ENCODE results near the gene TRAF6. TPM values are rescaled to one million over a fixed set of nuclear protein-coding genes. Genes with fewer than 3 reads are reported as not detected.

TRAF6 gene
- total and polyA plus RNA-seq, 10 of the 15 experiments (the other 5 are each of a cell fraction or from before 2014, with no cell fraction given): 1.4 to 10.9 (median 7.0) TPM

DNA sequence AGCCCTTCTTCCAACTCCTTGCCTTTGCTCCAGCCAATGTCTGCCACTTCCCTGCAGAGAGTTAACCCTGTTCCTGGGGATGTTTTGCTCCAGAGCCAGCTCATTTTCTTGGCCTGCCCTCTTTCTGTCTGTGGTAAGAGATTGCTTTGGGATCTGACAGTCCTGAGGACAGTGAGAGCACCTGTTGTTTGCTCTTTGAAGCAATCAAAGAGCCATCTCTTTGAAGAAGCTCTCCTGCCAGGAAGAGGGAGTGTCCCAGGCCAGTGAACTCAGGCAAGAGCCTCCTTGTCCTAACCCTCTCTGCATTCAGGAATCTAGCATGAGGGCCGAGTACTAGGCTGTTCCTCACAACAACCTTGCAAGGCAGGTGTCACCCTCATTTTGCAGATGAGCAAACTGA lies 42.2 kb downstream of the TRAF6 start:
- ChIA-PET CTCF (interaction anchor here (0.8 to 4.8 kb wide), 6 partner anchors 11 to 176 kb away, joined by 3 to 30 read pairs (median 6); no protein-coding TSS in a partner anchor), RAD21 (ENCODE audit: unreplicated experiment) (interaction anchor here (0.6 to 1.2 kb wide), 2 partner anchors 11 to 20 kb away, joined by 3 to 5 read pairs; no protein-coding TSS in a partner anchor), SMC1A (ENCODE audit: uncharacterized antibody, unreplicated experiment) (interaction anchor here (0.6 to 4.1 kb wide), 2 partner anchors 9 to 55 kb away, joined by 3 to 29 read pairs; no protein-coding TSS in a partner anchor), POLR2A (no interaction called here)
- Histone ChIP-seq H3K27me3 (replicated peaks in 1 of 2; ENCODE audit: control insufficient read depth in 2 of 2, insufficient read depth in 2 of 2, low read length in 1 of 2) (peaks cover 0 to 4% of the 10 kb centered on the region in 2 experiments; a peak in 1 of 4 replicates), H3K4me2 (ENCODE audit: control insufficient read depth, insufficient read depth) (no peak overlapping the region), H3K27ac (ENCODE audit: control insufficient read depth, insufficient read depth) (no peak overlapping the region), H3K79me2 (ENCODE audit: control insufficient read depth, insufficient read depth, low read length) (no peaks in the 10 kb centered on the region), H3K36me3 (ENCODE audit: control insufficient read depth in 2 of 2, insufficient read depth in 2 of 2, low read length in 1 of 2) (no peaks in the 10 kb centered on the region), H3K9ac (ENCODE audit: control insufficient read depth, insufficient read depth, low read length) (no peak overlapping the region), H3K9me3 (replicated peaks; ENCODE audit: control insufficient read depth, insufficient read depth, low read length) (no peaks in the 10 kb centered on the region), H4K20me1 (ENCODE audit: control insufficient read depth, insufficient read depth) (no peaks in the 10 kb centered on the region), H3K4me3 (no peak overlapping the region), H3K4me1 (ENCODE audit: control insufficient read depth, insufficient read depth, low read length) (no peaks in the 10 kb centered on the region), H2AFZ (ENCODE audit: control insufficient read depth, low read depth, low read length) (no peak overlapping the region)
- DNase-seq (ENCODE audit: low read depth, low spot score) (no peak), FAIRE-seq (no peak), ATAC-seq (no peak)
- TF ChIP-seq SMC3 (IDR thresholded peaks at IDR 0.05; ENCODE audit: borderline replicate concordance, low read length): no peak
- no peak for TF ChIP-seq IKZF1 (conservative IDR thresholded peaks at IDR 0.05)
- no TSS peak for BruUV-seq (replicated peaks)
- 11% methylated on average over 1 of the region's 1 CpG for WGBS (ENCODE audit: insufficient coverage, insufficient replicate concordance, low lambda C conversion rate, missing lambda C conversion rate)
- in situ Hi-C loops (cut with MboI) (no loop called here), intact Hi-C loops (cut with micrococcal nuclease; ENCODE audit: unreplicated experiment) (no loop called here)

- Histone ChIP-seq H3K36me3 (ENCODE audit: control insufficient read depth in 2 of 2, insufficient read depth in 2 of 2, low read length in 1 of 2) (no peaks in the 10 kb centered on the region), H3K79me2 (ENCODE audit: control insufficient read depth, insufficient read depth, low read length) (no peaks in the 10 kb centered on the region), H3K27ac (ENCODE audit: control insufficient read depth, insufficient read depth) (no peak overlapping the region), H3K4me2 (ENCODE audit: control insufficient read depth, insufficient read depth) (no peak overlapping the region), H2AFZ (ENCODE audit: control insufficient read depth, low read depth, low read length) (no peak overlapping the region), H3K9me3 (replicated peaks; ENCODE audit: control insufficient read depth, insufficient read depth, low read length) (no peaks in the 10 kb centered on the region), H3K9ac (ENCODE audit: control insufficient read depth, insufficient read depth, low read length) (no peak overlapping the region), H3K4me3 (no peak overlapping the region), H3K27me3 (replicated peaks in 1 of 2; ENCODE audit: control insufficient read depth in 2 of 2, insufficient read depth in 2 of 2, low read length in 1 of 2) (peaks cover 0 to 4% of the 10 kb centered on the region in 2 experiments; a peak in 2 of 4 replicates), H3K4me1 (ENCODE audit: control insufficient read depth, insufficient read depth, low read length) (no peaks in the 10 kb centered on the region), H4K20me1 (ENCODE audit: control insufficient read depth, insufficient read depth) (no peaks in the 10 kb centered on the region)
- CTCF ChIA-PET: interaction anchor here (0.8 to 4.8 kb wide), 3 partner anchors 12 to 175 kb away, joined by 5 to 30 read pairs (median 6); no protein-coding TSS in a partner anchor
- no TSS peak for BruUV-seq (replicated peaks)
- FAIRE-seq (no peak), ATAC-seq (no peak), DNase-seq (ENCODE audit: low read depth, low spot score) (no peak)
- WGBS (ENCODE audit: insufficient coverage, insufficient replicate concordance, low lambda C conversion rate, missing lambda C conversion rate): 41% methylated on average over 3 of the region's 3 CpGs
- in situ Hi-C loops (cut with MboI) (no loop called here), intact Hi-C loops (cut with micrococcal nuclease; ENCODE audit: unreplicated experiment) (no loop called here)
- POLR2A ChIA-PET: no interaction called here
- SMC1A ChIA-PET (ENCODE audit: uncharacterized antibody, unreplicated experiment): interaction anchor here (1.4 to 4.1 kb wide), 2 partner anchors 10 to 22 kb away, joined by 3 to 29 read pairs; no protein-coding TSS in a partner anchor
- RAD21 ChIA-PET (ENCODE audit: unreplicated experiment): no interaction called here
- TF ChIP-seq HDAC2 (IDR thresholded peaks at IDR 0.05): no peak
Observed at GRCh38 chr11:36467012-36467411, 43.1 kb downstream of the TRAF6 start.
